Measurements from ENCODE around the gene CNOT1. TPM values are rescaled to one million over a fixed set of nuclear protein-coding genes. Genes with fewer than 3 reads are reported as not detected.

The CNOT1 gene
- total RNA-seq, 1 experiment from 2014 or later, result 230 TPM

GRCh38 chr16:58652741-58653140 lies 23.1 kb upstream of the CNOT1 start:
- H3K9me2 ChIP-seq (ENCODE audit: insufficient read depth), result no peaks in the 10 kb centered on the region

More at GRCh38 chr16:58652741-58653140, 23.1 kb upstream of the CNOT1 start:
- Histone ChIP-seq H3K4me1 (ENCODE audit: control insufficient read depth in 1 of 2, insufficient read depth in 2 of 2, low read length in 2 of 2) (no peaks in the 10 kb centered on the region), H3K4me2 (ENCODE audit: low read length) (no peak overlapping the region), H3K79me2 (ENCODE audit: insufficient read depth, low read length) (no peaks in the 10 kb centered on the region), H3K27me3 (ENCODE audit: insufficient read depth, low read length) (peaks cover 4% of the 10 kb centered on the region; the same call in 1 of the 2 replicates), H3K27ac (ENCODE audit: low read depth, low read length) (no peak overlapping the region), H3K9me3 (ENCODE audit: control insufficient read depth in 1 of 2, insufficient read depth in 1 of 2, low read depth in 1 of 2, low read length in 2 of 2) (no peaks in the 10 kb centered on the region), H4K20me1 (ENCODE audit: insufficient read depth) (no peaks in the 10 kb centered on the region), H3K4me3 (replicated peaks in 1 of 2; ENCODE audit: low read depth in 1 of 2, low read length in 2 of 2) (no peak overlapping the region), H3K9ac (ENCODE audit: low read length) (no peak overlapping the region), H2AFZ (ENCODE audit: low read depth, low read length, poor library complexity, severe bottlenecking) (no peak overlapping the region), H3K36me3 (ENCODE audit: control insufficient read depth in 1 of 2, insufficient read depth in 2 of 2, low read length in 2 of 2) (no peaks in the 10 kb centered on the region)
- ChIA-PET CTCF (interaction anchor here (2.3 kb wide), 1 partner anchor 8 kb away, joined by 12 read pairs; no protein-coding TSS in a partner anchor), POLR2A (no interaction called here), RAD21 (ENCODE audit: low non-redundant PET in 1 of 2, low total read pairs in 2 of 2, uncharacterized antibody in 2 of 2, unreplicated experiment in 2 of 2) (no interaction called here)
- no peak for TF ChIP-seq YY1 (IDR thresholded peaks at IDR 0.05; ENCODE audit: extremely low read depth, insufficient replicate concordance, low read depth, low read length)
- TF ChIP-seq MAX (IDR thresholded peaks at IDR 0.05), result no peak
- TF ChIP-seq SP1 (IDR thresholded peaks at IDR 0.05; ENCODE audit: low read depth), result no peak
- no peak for TF ChIP-seq FOSL1 (IDR thresholded peaks at IDR 0.05; ENCODE audit: low read depth)
- TF ChIP-seq ZFX (IDR thresholded peaks at IDR 0.05), result no peak
- no peak for TF ChIP-seq JUND (IDR thresholded peaks at IDR 0.05)
- TF ChIP-seq ZBTB33 (IDR thresholded peaks at IDR 0.05; ENCODE audit: extremely low read depth, insufficient replicate concordance, low read length), result no peak
- TF ChIP-seq ELF1 (IDR thresholded peaks at IDR 0.05; ENCODE audit: borderline replicate concordance, low read depth), result no peak
- TF ChIP-seq POLR2A (IDR thresholded peaks at IDR 0.05; ENCODE audit: borderline replicate concordance, extremely low read depth, insufficient read depth, insufficient read length), result no peak
- TF ChIP-seq EZH2 (IDR thresholded peaks at IDR 0.05), result no peak
- no peak for TF ChIP-seq REST (IDR thresholded peaks at IDR 0.05; ENCODE audit: low read depth)
- TF ChIP-seq CTCF (IDR thresholded peaks at IDR 0.05 in 2 of 3, conservative IDR thresholded peaks at IDR 0.05 in 1 of 3; ENCODE audit: borderline replicate concordance in 1 of 3, insufficient read depth in 1 of 3, low read depth in 2 of 3, low read length in 2 of 3), result no peak
- BruUV-seq (replicated peaks), result no TSS peak
- intact Hi-C loops (cut with micrococcal nuclease), result no loop called here
- DNase-seq (ENCODE audit: low read depth, low spot score) (no peak), ATAC-seq (no peak)

All from HCT116 (cell line).